GM21526 (cell line): ENCODE results near the gene MGRN1.

ENCODE experiments used
- ATAC-seq: cut with Tn5 transposase; IDR thresholded peaks from one replicate; pipeline ENCODE4 v1.9.1; 2021; ENCODE audit warnings: moderate library complexity; ENCODE audit not compliant: unreplicated experiment, low FRiP score

MGRN1 gene

DNA sequence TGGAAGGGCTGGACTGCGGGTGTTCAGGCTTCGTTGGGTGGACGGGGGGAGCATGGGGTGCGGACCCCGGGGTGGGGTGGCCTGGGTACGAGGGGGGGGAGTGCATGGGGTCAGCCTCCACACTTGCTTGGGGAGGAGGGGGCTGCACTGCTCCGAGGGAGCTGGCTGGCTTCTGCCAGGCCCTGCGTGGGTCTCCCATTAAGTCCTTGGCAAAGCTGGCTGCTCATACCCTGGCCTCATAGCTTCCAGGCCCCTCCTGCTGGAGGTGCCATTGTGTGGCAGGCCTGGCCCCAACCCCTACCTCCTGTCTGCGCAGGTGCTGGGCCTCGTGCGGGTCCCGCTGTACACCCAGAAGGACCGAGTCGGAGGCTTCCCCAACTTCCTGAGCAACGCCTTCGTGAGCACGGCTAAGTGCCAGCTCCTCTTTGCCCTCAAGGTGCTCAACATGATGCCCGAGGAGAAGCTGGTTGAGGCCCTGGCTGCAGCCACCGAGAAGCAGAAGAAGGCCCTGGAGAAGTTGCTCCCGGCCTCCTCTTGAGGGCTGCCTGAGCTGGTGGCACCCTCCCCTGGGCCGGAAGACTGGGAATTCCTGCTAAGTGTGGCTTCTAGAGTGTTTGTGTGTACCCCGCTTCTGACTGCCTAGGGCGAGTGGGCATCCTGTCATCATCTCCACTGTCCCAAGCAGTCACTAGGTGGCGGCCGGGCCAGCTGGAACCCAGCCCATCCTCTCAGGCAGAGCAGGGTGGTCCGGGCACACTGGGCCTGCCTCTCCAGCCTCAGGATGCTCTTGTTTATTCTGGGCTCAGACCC is 70.2 kb downstream of the MGRN1 start:
- no peak for ATAC-seq

DNA sequence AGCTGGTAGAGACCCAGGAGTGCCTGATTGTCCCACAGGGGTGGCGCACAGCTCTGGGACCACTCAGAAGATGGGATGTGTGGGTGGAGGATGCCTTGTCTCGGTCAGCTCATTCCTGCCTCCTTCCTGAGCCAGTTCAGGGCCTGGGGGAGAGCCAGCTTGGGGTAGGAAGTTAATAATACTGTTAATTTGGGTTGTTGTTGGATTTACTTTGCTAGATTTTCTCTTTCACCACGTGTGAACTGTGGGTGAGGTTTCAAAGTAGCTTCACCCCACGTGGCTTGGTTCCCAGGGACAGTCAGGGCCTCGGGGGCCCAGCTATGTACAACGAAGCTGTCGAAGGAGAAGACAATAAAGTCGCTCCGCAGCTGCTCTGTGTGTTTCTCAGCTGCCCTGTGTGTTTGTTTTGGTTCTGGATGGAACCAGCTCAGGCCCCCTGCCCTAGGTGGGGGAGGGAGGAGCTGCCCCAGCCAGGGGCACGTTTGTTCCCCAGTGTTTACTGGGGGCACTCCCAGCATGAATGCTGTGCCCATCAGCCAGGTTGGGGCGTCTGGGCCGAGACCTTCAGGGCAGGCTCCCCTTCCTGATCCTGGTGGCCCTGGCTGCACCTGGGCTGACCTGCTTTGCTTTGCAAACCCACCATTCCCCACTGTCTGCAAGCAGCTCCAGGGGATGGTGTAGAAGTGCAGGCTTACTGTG is 71.0 kb downstream of the MGRN1 start:
- ATAC-seq = no peak

DNA sequence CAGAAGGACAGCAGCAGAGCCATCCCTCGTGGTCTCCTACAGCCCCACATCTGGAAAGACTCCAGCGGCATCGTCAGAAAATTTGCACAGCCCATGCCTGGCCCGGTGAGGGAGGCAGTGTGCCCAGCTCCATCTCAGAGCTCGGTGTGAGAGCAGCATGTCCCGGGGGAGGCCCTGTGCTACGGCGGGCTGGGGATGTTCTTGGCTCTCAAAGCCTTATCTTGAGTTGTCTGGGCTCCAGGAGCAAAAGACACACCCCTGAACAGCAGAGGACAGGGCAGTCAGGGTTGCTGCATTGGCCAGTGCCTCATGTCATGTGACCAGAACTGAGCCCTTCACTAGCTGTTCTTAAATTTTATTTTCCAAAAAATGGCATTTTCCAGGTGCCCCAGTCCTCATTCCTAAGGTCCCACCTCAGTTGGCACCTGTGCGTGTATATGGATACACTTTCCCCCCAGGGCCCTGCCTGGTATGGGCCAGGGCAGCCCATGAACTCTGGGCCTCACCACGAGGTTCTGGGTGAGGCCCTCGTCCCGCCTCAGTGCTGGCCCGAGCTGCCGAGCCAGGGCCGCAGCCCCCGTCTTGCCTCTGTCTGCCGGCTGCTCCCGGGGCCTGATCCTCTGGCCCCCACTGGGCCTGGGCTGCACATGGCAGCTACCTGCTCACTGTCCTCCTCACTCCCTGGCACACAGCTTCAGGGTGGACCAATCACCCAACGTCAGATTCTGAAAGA is 71.7 kb downstream of the MGRN1 start:
- no peak for ATAC-seq

DNA sequence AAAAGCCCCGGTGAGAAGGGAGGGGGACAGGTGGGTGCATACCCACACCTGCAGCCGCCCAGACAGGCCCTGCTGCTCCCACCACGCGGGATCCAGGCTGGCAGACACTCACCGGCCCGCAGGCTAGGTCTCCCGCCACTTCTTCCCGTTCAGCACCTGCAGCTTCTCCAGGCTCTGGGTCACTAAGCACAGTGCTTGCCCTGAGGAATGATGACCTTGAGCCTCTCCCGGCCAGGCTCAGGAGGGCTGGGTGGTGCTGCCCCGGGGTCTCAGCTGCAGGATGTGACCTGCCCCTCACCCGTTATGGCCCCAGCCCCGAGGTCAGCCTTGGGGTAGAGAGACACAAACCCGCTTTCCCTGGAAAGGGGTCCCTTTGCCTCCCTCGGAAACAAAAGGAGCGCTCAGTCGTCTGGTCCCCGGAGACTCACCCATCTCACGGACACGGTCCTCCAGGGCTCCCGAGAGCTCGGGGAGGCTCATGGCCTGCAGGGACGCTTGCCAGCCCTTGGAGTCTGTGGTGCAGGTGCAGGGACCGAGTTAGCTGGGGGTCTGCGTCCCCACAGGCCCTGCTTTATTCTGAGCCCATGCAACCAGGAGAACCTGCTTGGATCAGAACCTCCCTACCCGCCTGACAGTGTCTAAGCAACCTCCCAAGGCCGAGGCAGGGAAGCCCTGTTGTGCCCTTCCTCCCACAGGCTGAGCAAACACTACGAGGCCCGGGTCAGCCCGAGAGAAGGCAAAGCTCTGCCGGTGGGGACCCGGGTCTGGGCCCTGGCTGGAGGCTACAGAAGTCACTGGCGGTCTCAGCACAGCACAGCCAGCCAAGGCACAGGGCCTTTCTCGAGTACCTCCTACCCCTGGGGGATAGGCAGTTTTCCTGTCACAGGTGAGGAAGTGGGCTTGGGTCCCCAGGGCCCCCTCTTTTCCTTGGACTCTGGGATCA is 72.5 kb downstream of the MGRN1 start:
- no peak for ATAC-seq

DNA sequence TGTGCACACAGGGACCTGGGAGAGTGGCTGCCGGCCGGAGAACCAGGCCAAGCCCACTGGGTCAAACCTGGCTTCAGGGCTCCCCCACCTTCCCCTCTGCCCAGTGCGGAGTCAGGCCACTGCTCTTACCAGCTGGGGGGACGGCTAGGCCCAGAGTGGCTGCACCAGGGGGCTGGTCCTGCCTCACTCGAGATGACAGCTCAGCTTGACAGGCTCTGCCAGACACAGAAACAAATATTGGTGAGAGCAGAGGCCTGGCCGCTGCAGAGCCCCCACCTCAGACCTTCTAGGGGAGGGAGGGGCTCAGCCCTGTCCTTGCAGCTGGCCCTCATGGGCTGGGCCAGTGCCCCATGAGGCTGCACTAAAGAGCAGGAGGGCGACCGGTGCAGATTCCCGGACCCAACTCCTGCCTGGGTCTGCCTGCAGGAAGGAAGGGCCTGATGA is 73.2 kb downstream of the MGRN1 start:
- ATAC-seq = no peak

DNA sequence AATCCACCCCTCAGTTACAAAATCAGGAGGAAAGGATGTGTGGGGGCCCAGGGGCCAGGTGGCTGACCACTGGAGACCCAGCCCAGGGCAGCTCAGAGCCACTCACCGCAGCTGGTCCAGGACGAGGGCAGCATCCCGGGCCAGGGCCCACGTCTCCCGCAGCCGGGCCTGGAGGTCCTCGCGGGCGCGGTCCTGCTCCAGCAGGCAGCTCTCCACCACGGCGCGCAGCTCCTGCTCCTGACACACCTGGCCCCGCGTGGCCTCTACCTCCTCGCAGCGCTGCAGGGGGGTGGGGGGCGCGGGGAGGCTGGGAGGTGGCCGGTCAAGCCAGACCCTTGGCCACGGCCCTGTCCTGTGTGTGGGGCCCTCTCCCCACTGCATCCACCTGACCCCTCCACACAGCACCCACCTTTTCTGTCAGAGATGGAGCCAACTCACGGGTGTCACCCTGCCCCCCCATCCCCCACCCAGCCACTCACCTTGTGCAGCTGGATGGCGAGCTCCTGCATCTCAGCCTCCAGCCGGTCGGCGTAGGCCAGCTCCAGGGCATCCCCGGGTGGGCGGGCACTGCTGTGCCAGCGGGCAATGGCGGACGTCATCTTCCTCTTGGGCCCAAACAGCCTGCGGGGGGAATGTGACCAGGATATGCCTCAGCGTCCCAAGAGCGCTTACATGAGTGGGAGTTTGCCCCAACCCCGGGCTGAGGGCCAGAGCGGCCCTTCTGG is 73.9 kb downstream of the MGRN1 start:
- no peak for ATAC-seq

DNA sequence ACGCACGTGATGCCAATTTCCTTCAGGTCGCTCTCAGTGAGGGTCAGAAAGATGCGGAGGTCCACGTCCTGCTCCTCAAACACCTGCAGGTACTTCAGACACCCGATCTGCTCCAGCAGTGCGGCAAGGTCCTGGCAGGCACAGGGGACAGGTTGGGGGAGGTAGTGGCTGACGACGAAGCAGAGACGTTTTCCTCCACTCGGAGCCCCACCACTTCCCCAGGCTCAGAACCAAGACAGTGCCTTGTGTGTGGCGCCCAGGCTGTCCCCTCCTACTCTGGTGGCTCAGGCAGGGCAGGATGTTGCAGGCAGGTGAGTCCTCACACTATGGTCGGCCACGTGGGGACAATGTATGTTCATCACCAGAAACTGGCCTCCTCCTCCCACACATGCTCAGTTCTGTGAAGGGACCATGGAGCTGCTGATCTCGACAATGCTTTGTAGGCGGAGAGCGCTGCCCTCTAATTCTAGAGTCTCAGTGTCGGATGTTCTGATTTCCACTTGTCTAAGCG is 74.5 kb downstream of the MGRN1 start:
- ATAC-seq = no peak

DNA sequence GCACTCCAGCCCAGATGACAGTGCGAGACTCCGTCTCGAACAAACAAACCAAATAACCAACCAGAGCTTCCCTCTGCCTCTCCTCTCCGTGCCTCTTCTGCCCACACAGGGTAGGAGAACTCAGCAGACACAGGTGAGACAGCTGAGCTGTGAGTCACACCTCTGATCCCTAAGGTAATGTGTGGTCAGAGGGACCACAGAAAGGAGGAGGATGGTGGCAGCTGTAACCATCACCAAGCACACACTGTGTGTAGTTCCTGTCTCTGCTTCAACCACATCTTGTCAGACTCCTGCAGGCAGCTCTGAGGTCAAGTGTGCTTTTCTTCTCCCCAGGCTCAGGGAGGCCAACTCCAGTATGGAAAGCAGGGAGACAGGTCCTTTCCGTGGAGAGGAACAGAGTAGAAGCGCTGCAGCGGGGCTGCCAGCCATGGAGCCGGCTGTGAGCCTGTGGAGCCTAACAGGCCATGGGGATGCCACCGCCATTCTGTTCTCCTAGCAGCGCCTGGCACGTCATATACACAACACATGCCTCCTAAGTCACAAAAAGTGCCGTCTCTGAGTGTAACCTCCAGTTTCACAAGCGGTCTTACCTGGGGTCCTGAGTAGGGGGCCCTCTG is 75.9 kb downstream of the MGRN1 start:
- no peak for ATAC-seq

DNA sequence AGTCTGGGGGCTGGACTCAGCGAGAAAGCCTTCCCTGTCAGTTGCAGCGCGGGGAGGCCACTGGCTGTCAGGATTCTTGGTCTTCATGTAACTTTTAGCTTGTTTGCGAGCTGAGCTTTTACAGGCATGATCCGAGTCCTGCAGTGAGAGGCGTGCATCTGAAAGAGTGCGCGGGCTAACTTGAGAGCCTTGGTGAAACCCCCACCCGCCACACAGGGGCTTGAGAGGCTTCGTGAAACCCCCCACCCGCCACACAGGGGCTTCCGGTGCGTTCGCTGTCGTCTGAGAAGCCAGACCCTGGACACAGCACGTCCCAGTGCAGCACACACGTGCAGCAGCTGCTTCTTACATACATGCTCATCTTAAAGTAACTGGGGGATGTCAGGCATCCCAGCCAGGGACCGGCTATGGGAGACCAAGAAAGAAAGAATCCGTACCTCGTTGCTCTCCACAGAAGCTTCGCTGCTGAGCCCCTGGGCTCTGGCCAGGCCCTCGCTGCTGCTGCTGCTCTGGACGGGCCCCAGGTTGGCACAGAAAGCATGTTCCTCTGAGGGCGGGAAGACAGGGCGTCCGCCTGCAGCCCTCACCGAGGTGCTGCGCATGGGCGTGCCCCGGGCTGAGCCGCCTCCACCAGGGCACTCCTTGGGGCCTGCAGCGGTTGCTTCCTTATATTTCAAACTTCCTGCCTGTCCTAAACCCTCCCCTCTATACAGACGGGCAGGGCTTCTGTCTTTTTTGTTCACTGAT is 76.5 kb downstream of the MGRN1 start:
- ATAC-seq = no peak

DNA sequence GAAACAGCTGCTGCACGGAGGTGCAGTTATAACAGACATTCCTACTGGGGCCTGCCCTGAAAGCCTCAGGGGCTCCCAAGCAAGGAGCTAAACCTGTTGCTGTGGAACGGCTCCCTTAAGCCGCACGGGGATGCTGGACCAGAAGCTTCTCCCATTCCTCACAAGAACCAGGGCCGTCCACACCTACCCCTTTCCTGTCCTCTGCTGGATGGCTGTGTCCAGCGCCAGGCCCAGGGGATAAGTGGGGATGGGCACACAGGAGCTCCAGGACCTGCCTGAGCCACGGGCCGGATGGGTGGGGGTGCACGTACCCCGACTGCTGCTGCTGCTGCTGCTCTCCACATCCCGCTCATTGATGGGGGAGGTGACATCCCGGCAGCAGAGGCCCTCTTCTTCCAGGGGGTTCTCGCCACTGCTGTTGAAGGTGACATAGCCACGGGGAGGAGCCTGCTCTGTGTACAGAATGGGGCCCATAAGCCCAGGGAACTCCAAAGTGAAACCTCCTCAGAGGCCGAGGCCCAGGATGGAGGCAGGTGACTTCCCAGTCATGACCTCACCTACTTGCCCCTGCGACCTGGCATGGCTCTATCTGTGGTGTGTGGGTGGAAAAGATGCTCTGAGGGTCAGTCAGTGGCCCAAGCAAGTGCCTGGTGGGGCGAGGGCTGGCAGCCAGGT is 77.3 kb downstream of the MGRN1 start:
- no peak for ATAC-seq

DNA sequence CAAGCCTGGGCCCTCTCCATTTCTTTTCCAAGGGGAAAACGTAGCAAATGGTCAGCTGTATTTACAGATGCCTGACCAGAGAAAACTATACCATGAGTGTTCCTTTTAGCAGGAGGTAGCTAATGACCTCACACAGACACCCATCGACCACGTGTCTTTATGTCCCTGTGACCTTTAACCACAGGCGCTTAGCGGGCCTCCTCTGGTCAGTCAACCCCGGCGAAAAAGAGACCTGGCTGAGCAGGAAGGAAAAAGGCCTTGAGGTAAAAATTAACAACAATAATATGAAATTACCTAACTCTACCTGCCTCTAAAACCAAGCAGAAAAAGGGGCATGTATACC is 77.8 kb downstream of the MGRN1 start:
- no peak for ATAC-seq

DNA sequence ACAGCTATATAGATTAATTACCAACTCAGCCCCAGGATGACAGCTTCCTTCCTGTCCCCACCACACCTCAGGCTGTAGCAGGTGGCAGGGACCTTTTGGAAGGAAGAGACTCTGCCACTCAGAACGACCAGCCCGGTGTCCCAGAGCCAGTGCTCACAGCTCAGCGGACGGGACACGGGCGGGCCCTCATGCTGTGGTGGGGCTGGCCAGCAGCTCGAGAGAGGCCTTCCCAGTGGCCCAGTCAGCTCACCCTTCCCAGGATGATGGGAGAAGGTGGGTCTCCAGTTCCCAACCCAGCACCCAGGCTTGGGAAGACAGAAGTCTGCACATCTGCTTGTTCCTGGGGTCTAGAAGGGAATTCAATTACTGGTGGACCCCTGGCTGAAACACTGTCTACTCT is 79.3 kb downstream of the MGRN1 start:
- no peak for ATAC-seq

DNA sequence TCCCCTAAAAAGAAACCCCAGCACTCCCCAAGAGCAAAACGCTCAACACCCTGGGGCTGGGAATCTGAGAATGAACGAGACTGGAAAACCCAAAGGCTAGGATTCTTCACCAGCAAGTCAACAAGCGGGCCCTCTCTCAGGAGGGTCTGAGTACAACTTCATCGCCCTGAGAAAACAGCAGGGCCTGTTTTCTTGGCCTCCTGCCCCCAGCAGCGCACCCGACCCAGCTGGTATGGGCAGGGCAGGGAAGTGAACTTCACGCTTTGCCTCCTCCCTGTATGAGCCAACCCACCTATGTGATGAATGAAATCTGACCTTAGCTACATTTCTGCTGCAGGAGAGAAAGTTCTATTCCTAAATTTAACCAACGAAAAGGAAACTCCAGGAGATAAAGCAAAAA is 79.9 kb downstream of the MGRN1 start:
- ATAC-seq = no peak

DNA sequence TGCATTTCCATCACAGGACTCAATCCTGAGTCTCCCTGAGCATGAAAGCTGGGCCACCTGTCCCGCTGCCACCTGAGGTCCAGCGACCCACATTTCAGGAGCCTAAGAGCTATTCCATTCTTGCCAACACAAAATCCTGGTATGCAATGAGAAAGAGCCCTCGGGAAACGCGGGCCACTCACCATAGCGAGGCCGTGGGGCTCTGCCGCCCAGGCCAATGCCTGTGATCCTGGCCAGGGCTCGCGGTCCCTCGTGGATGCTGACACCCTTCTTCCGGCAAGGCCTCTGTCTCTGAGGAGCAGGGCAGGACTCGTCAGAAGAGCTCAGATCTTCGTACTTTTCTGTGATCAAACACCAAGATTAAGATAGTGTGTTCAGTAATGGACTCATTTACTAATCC is 80.3 kb downstream of the MGRN1 start:
- ATAC-seq = no peak

DNA sequence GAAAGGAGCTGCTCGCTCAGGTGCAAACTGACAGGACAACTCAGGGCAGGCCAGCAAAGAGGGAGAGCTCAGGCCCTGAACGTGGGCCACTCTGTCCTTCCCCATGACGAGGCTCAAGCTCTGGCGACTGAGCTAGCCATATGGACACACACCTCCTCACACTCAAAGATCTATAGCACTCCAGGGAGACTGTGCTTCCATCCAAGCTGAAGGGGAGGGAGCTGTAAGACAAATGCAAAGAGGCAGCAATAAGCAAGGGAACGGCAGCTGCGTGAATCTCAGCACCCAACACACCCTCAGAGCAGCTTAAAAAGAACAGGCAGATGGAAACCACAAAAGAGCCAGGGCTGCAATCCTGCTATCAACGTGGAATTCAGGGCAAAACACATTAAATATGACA is 82.2 kb downstream of the MGRN1 start:
- no peak for ATAC-seq

DNA sequence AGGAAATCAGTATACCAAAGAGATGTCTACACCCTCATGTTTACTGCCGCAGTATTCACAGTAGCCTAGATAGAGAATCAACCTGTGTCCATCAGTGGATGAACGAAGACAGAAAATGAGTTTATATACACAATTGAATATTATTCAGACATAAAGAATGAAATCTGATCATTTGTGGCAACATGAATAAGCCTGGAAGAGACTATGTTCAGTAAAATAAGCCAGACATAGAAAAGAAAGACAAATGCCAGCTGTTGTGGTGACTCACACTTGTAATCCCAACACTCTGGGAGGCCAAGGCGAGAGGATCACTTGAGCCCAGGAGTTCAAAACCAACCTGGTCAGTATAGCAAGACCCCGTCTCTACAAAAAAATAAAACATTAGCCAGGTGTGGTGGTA is 84.9 kb downstream of the MGRN1 start:
- ATAC-seq = no peak

DNA sequence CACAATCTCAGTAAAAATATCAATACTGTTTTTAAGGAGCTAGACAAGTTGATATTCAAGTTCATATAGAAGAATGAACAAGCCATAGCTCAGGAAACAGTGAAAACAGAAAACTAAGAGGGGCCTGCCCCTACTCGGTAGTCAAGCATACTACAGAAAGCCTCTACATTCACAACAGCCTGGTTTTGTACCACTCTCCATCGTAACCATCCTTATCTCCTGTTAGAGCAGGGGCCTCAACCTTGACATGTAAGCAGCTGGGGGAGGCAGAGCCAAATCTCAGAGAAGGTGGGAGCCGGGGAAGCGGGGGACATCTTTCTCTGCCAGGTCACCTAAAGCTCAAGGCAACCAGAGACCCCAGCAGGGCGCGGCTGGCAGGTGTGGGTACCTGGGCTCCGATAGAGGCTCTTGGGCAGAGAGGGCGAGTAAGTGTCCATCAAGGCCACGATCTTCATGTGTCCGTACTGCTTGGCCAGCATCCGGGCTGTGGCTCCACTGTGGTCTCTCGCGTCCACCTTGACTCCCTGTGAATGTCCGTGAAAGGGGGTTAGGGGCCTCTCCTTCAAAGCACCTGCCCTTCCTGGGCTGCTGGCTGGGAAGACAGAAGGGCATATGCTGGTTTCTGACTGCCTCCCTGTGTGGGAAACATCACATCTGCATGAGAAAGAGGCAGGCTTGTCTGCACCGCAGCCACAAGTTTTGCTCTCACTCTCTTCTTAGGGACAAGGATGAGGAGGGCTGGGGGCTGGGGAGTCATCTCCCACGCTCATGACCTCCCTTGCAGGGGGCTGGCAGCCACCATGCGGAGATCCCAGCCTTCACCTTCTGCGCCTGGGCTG is 89.3 kb downstream of the MGRN1 start:
- ATAC-seq = no peak
